ENCODE results near the gene DOK7. TPM values are rescaled to one million over a fixed set of nuclear protein-coding genes. Genes with fewer than 3 reads are reported as not detected.
A peak's percentile ranks its signal among the peaks of the same experiment; 100 is the strongest.

The DOK7 gene
- polyA plus RNA-seq, 4 donors: 2.0 to 3.4 (median 2.5) TPM

GRCh38 chr4:3485011-3485791, 22.1 kb downstream of the DOK7 start:
- peak in 1 of 4 donors; percentile 32 for DNase-seq (ENCODE audit: low read depth in 4 of 4, low spot score in 2 of 4)

- DNase-seq (ENCODE audit: low read depth in 4 of 4, low spot score in 2 of 4): no peak
These were observed 22.9 kb downstream of the DOK7 start for GRCh38 chr4:3485886-3486540.

- DNase-seq (ENCODE audit: low read depth in 4 of 4, low spot score in 2 of 4): no peak
These were observed 23.7 kb downstream of the DOK7 start for GRCh38 chr4:3486541-3487540.

GRCh38 chr4:3487861-3488260, 24.8 kb downstream of the DOK7 start:
- DNase-seq (ENCODE audit: low read depth in 4 of 4, low spot score in 2 of 4): no peak

GRCh38 chr4:3488820-3489219, 25.7 kb downstream of the DOK7 start:
- no peak for DNase-seq (ENCODE audit: low read depth in 4 of 4, low spot score in 2 of 4)

GRCh38 chr4:3489451-3489962, 26.4 kb downstream of the DOK7 start:
- DNase-seq (ENCODE audit: low read depth in 4 of 4, low spot score in 2 of 4): no peak

GRCh38 chr4:3491681-3492405, 28.7 kb downstream of the DOK7 start:
- DNase-seq (ENCODE audit: low read depth in 4 of 4, low spot score in 2 of 4): no peak

GRCh38 chr4:3492741-3493719, 29.9 kb downstream of the DOK7 start:
- DNase-seq (ENCODE audit: low read depth in 4 of 4, low spot score in 2 of 4): no peak

- DNase-seq (ENCODE audit: low read depth in 4 of 4, low spot score in 2 of 4): no peak
These were observed 30.8 kb downstream of the DOK7 start for GRCh38 chr4:3493720-3494461.

- no peak for DNase-seq (ENCODE audit: low read depth in 4 of 4, low spot score in 2 of 4)
These were observed 31.4 kb downstream of the DOK7 start for GRCh38 chr4:3494462-3494871.

- DNase-seq (ENCODE audit: low read depth in 4 of 4, low spot score in 2 of 4): no peak
These were observed 32.3 kb downstream of the DOK7 start for GRCh38 chr4:3495204-3495975.

GRCh38 chr4:3496021-3496420, 32.9 kb downstream of the DOK7 start:
- no peak for DNase-seq (ENCODE audit: low read depth in 4 of 4, low spot score in 2 of 4)

GRCh38 chr4:3497095-3497494, 34.0 kb downstream of the DOK7 start:
- no peak for DNase-seq (ENCODE audit: low read depth in 4 of 4, low spot score in 2 of 4)

- no peak for DNase-seq (ENCODE audit: low read depth in 4 of 4, low spot score in 2 of 4)
These were observed 34.6 kb downstream of the DOK7 start for GRCh38 chr4:3497523-3498389.

- no peak for DNase-seq (ENCODE audit: low read depth in 4 of 4, low spot score in 2 of 4)
These were observed 35.3 kb downstream of the DOK7 start for GRCh38 chr4:3498407-3498806.

- no peak for DNase-seq (ENCODE audit: low read depth in 4 of 4, low spot score in 2 of 4)
These were observed 35.9 kb downstream of the DOK7 start for GRCh38 chr4:3498901-3499510.

Measured in left renal cortex interstitium (tissue), 4 donors.